Gastrocnemius medialis (tissue), 4 donors: ENCODE data around the gene SGMS1. TPM values are rescaled to one million over a fixed set of nuclear protein-coding genes. Genes with fewer than 3 reads are reported as not detected.

Source experiments
- ATAC-seq, 2 donors: fragments of 150-250 bp; one replicate each; pipeline ENCODE4 v1.9.1; 2016
- DNase-seq, 2 donors: peaks; one replicate each; pipeline ENCODE4 v3.0.0-alpha.2; 2019
- H3K27ac ChIP-seq, 4 donors: fragments of 200-600 bp; sonication (generic); 1 replicate in 1 of 4; 2 replicates in 3 of 4; pipeline ENCODE4 v1.5.1; 2016 to 2018; ENCODE audit warnings: mild to moderate bottlenecking in 2 of 4, moderate library complexity in 1 of 4
- H3K27me3 ChIP-seq, 3 donors: fragments of 200-600 bp; sonication (generic) in 2 of 3; 1 replicate in 1 of 3; 2 replicates in 2 of 3; pipeline versions ENCODE4 v1.5.1 to v1.6.0; 2016 to 2019; ENCODE audit warnings: mild to moderate bottlenecking in 1 of 3, moderate library complexity in 1 of 3
- H3K36me3 ChIP-seq, 2 donors: fragments of 200-600 bp; sonication (generic) in 1 of 2; one replicate each; pipeline ENCODE4 v1.5.1; 2017 to 2018
- H3K4me1 ChIP-seq, 2 donors: fragments of 200-600 bp; sonication (generic) in 1 of 2; one replicate each; pipeline ENCODE4 v1.5.1; 2016 to 2017; ENCODE audit warnings: mild to moderate bottlenecking in 2 of 2
- H3K4me3 ChIP-seq, 4 donors: fragments of 200-600 bp; sonication (generic) in 3 of 4; 1 replicate in 1 of 4; 2 replicates in 3 of 4; pipeline ENCODE4 v1.5.1; 2016 to 2019; ENCODE audit warnings: mild to moderate bottlenecking in 2 of 4
- H3K9me3 ChIP-seq, 3 donors: fragments of 200-600 bp; sonication (generic) in 2 of 3; 1 replicate in 1 of 3; 2 replicates in 2 of 3; pipeline ENCODE4 v1.5.1; 2016 to 2019
- POLR2A ChIP-seq, 2 donors: fragments of 450-650 bp; IDR thresholded peaks; one replicate each; pipeline ENCODE4 v1.6.1; 2017; ENCODE audit warnings: antibody characterized with exemption in 2 of 2, mild to moderate bottlenecking in 2 of 2, moderate library complexity in 2 of 2
- in situ Hi-C, 4 donors: fragments of 200-750 bp; cut with MboI; loops; one replicate each; pipeline versions ENCODE4 v1.15.0 to v1.8.0; 2017; ENCODE audit warnings: low sequenced_read_pairs in 4 of 4
- intact Hi-C: fragments of 100-400 bp; cut with DNase I; formaldehyde crosslinking; loops from one replicate; pipeline ENCODE4 v1.15.1; 2023; ENCODE audit warnings: low total_unique reads
- total RNA-seq, 4 donors: library from RNA; depleted of rRNA; stranded (reverse); fragments of >200 nt; gene quantifications; one replicate each; pipeline versions ENCODE4 v1.1.0 to v1.2.3, GENCODE V29; 2016
- TF ChIP-seq, protein P1 (sequence below), 5 experiments: fragments of 450-650 bp in 3 of 5; fragments of 200-600 bp in 2 of 5; sonication (generic) in 2 of 5; IDR thresholded peaks in 4 of 5; conservative IDR thresholded peaks in 1 of 5; 1 replicate in 4 of 5; 2 replicates in 1 of 5; pipeline ENCODE4 v1.5.1; 2016 to 2019; ENCODE audit warnings: antibody characterized with exemption in 5 of 5, mild to moderate bottlenecking in 3 of 5, moderate library complexity in 3 of 5

Gene SGMS1
- total RNA-seq, 4 donors from 2014 or later, result 17.6 to 30.7 (median 25.0) TPM

- TF ChIP-seq, protein P1, sequence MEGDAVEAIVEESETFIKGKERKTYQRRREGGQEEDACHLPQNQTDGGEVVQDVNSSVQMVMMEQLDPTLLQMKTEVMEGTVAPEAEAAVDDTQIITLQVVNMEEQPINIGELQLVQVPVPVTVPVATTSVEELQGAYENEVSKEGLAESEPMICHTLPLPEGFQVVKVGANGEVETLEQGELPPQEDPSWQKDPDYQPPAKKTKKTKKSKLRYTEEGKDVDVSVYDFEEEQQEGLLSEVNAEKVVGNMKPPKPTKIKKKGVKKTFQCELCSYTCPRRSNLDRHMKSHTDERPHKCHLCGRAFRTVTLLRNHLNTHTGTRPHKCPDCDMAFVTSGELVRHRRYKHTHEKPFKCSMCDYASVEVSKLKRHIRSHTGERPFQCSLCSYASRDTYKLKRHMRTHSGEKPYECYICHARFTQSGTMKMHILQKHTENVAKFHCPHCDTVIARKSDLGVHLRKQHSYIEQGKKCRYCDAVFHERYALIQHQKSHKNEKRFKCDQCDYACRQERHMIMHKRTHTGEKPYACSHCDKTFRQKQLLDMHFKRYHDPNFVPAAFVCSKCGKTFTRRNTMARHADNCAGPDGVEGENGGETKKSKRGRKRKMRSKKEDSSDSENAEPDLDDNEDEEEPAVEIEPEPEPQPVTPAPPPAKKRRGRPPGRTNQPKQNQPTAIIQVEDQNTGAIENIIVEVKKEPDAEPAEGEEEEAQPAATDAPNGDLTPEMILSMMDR (IDR thresholded peaks at IDR 0.05 in 4 of 5, conservative IDR thresholded peaks at IDR 0.05 in 1 of 5), result no peak
- no peak for TF ChIP-seq POLR2A (IDR thresholded peaks at IDR 0.05)
- no peaks in the 10 kb centered on the region for H3K36me3 ChIP-seq
- in situ Hi-C loops (no loop called here), intact Hi-C loops (loop anchor here (5.0 kb wide), 1 partner anchor 55 kb away; no protein-coding TSS in a partner anchor)
- H3K9me3 ChIP-seq, result no peaks in the 10 kb centered on the region
- no peak for ATAC-seq
- H3K4me1 ChIP-seq, result peaks cover 13 to 24% of the 10 kb centered on the region in 2 donors
- no peak for DNase-seq
- no peak overlapping the region for H3K4me3 ChIP-seq
- H3K27me3 ChIP-seq, result no peaks in the 10 kb centered on the region
- no peak overlapping the region for H3K27ac ChIP-seq
Observed at GRCh38 chr10:50477287-50478203, 146.2 kb downstream of the SGMS1 start.

GRCh38 chr10:50473756-50474155 is 150.0 kb downstream of the SGMS1 start:
- no peak for ATAC-seq
- no peaks in the 10 kb centered on the region for H3K36me3 ChIP-seq
- H3K27ac ChIP-seq, result no peak overlapping the region
- TF ChIP-seq POLR2A (IDR thresholded peaks at IDR 0.05), result no peak
- TF ChIP-seq, protein P1 (IDR thresholded peaks at IDR 0.05 in 4 of 5, conservative IDR thresholded peaks at IDR 0.05 in 1 of 5), result no peak
- H3K4me1 ChIP-seq, result peaks cover 36 to 42% of the 10 kb centered on the region in 2 donors
- in situ Hi-C loops, result no loop called here
- no peak overlapping the region for H3K4me3 ChIP-seq
- no peak for DNase-seq
- intact Hi-C loops, result no loop called here
- no peaks in the 10 kb centered on the region for H3K9me3 ChIP-seq
- no peaks in the 10 kb centered on the region for H3K27me3 ChIP-seq

DNA sequence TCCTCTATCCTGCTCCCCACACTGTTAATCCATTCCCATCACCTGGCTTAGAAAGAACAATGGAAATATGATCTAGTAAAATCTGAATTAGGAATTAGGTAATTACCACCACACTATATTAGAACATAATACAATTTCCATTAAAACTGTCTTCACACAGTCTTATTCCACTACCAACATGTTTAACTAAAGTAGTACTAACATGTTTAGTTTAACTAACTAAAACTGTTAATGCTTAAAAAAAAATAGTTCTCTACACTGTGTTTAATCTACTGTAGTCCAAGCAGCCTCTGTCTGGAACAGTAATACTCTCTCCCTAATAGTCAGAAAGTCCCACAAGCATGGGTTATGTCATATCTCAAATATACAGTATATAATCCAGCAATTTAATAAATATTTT is 150.8 kb downstream of the SGMS1 start:
- TF ChIP-seq, protein P1 (IDR thresholded peaks at IDR 0.05 in 4 of 5, conservative IDR thresholded peaks at IDR 0.05 in 1 of 5), result no peak
- TF ChIP-seq POLR2A (IDR thresholded peaks at IDR 0.05), result no peak
- ATAC-seq, result no peak
- intact Hi-C loops, result no loop called here

DNA sequence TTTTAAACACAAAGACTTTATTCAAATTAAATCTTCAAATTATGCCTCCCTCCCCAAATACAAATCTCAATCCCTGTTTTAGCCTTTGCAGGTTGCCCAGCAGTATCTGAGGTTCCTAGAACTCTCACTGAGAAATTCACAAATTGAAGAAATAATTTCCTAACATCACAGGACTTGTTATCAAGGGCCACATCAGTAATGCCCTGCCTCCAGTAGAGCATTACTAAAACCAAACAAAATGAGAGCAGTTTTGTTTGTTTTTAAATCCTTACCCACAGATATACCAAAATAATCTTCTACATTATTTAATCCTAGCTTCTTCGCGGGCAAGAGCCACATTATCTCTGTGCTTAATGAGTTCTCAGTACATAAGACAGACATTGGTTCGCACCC is 152.2 kb downstream of the SGMS1 start:
- intact Hi-C loops (loop anchor here (2.0 kb wide), 1 partner anchor 25 kb away; no protein-coding TSS in a partner anchor), in situ Hi-C loops (no loop called here)
- Histone ChIP-seq H3K27ac (no peak overlapping the region), H3K4me3 (no peak overlapping the region), H3K9me3 (no peaks in the 10 kb centered on the region), H3K27me3 (no peaks in the 10 kb centered on the region), H3K36me3 (no peaks in the 10 kb centered on the region), H3K4me1 (peaks cover 44 to 45% of the 10 kb centered on the region in 2 donors)
- DNase-seq (no peak), ATAC-seq (no peak)
- TF ChIP-seq POLR2A (IDR thresholded peaks at IDR 0.05), result no peak
- TF ChIP-seq, protein P1 (IDR thresholded peaks at IDR 0.05 in 4 of 5, conservative IDR thresholded peaks at IDR 0.05 in 1 of 5), result no peak

More for the DNA sequence above, 150.8 kb downstream of the SGMS1 start:
- Histone ChIP-seq H3K9me3 (no peaks in the 10 kb centered on the region), H3K4me1 (peaks cover 36 to 45% of the 10 kb centered on the region in 2 donors), H3K27ac (no peak overlapping the region), H3K36me3 (no peaks in the 10 kb centered on the region), H3K27me3 (no peaks in the 10 kb centered on the region), H3K4me3 (no peak overlapping the region)
- in situ Hi-C loops, result no loop called here
- no peak for DNase-seq
